HS-5 (cell line): ENCODE results near the gene ZNF385D.

Experiments
- DNase-seq: peaks from one replicate; pipeline ENCODE4 v3.0.0-alpha.2; 2012; ENCODE audit warnings: low read depth

Gene ZNF385D

DNA sequence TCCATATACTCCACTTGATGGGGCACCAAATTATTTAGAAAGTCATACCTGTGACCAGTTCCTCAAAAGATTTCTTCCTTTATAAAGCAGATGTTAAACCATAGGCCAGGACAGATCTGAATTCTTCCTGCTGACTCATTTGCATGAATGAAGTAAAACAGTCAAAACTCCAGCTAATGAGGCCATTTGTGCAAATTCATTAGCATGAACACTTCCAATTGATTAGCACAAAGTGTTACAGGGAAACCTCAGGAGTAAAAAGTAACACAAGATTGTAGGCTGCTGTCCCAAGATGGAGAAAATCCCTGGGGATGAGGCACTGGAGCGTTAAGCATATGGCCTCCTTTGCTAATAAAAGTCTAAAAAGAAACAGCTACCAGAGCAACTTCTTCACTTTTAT lies 149.8 kb downstream of the ZNF385D start:
- no peak for DNase-seq

DNA sequence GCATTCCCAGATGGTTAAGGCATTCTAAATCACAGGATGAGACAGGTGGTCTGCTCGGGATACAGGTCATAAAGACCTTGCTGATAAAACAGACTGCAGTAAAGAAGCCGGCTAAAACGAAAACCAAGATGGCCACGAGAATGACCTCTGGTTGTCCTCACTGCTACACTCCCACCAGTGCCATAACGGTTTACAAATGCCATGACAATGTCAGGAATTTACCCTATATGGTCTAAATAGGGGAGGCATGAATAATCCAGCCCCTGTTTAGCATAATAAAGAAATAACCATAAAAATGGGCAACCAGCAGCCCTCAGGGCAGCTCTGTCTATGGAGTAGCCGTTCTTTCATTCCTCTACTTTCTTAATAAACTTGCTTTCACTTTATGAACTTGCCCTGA lies 151.1 kb downstream of the ZNF385D start:
- no peak for DNase-seq

DNA sequence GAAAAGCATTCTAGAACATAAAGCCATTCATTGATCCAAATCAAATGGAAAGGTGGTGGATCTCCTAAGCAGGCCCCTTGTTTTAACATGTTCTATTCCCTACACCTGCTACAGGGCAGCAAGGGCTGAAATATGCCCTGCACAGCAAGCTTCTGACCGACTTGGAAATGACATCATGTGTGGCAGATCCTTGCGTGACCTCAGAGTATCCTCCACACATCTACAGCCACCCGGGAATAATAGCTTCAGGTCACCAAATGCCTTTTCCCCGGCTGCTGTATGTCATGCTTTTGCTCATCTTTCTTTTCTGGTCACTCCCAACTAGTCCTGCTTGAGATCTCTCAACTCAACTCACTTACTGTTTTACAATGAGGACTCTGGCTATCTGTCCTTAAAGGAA lies 158.2 kb downstream of the ZNF385D start:
- DNase-seq: no peak

DNA sequence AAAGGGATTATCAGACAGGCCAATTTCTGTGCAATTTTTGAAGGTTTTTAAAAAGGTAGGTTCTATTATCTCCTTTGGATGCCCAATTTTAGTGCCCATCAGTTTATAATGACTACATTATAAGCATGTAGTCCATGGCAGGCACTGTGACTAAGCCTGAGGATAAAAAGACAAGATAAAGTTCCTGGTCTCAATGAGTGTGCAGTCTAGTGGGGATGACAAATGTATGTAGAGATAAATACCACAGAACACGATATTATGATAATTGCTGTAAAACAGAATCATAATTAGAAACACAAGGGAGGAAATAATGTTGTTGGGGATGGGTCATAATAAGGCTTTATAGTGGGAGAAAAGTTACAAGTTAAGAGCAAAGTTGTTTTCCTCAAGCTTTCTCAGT lies 163.1 kb downstream of the ZNF385D start:
- no peak for DNase-seq

DNA sequence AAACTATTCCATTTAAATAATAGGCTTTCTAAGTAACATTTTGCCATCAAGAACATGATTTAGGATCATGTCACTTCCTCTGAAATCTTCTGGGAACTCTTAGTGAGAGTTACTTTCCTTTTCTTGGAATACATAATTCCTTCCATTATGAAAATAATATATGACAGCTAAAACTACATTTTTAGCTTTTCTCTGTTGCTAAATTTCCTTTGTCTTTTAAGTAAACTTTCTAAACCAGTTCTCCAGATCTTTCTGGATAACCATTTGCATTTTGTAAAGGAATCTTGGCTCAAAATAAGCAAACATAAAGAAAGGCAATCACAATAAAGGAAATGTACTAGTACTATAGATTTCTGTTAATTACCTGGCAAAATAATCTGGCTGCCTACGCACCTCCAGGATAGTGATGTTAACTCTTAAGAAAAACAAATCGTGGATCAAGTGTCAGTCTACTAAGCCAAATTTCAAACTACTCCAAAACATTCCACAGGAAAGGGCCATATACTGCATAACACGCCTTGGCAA lies 165.7 kb downstream of the ZNF385D start:
- no peak for DNase-seq

DNA sequence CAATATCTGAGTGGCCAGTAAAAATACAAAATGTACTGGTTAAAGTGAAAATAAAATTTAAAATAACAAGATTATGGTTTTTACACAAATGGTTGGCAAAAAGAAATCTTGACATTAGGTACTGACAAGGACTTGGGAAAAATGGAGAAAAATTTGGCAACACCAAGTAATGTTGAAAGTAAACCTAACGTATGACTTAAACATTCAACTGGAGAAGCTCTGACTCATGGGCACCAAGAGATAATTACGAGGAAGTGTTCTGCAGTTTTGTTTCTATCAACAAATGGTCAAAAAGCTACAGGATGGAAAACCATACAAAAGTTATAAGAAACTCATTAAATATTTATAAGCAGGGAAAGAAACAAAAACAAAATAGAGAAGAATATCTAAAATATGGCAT lies 177.7 kb downstream of the ZNF385D start:
- no peak for DNase-seq

DNA sequence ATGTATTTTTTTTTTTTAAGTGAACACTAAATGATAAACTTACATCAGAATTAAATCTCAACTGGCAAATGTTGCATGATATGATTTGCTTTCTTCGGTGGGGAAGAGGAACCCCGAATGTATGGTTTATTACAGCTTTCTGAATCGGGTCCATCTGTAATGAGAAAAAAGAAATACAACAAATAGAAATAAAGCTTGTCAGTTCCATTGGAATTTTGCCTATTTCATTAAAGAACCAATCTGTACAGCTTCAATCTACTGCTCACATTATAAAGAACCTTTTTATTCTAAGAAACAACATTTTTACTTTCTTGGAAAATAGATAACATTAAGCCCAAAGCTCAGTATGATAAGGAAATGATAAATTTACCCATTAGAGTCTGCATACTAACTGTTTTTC lies 186.5 kb downstream of the ZNF385D start:
- no peak for DNase-seq

DNA sequence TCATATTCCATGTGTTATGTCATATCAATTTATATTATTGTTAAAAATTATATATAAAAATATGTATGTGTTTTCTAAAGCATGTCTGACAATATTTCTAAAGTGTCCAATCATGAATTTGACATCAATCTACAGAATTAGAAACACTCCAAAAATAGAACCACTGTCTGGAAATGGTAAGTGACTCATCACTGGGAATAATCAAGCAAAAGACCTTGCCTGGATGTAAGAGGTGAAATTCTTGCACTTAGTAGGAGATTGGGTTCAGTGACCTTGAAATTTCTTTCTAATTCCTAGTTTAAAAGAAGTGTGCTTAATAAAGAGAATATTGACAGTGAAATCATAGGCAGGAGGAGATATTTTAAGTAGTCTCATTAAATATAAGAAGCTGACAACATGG lies 188.8 kb downstream of the ZNF385D start:
- no peak for DNase-seq

DNA sequence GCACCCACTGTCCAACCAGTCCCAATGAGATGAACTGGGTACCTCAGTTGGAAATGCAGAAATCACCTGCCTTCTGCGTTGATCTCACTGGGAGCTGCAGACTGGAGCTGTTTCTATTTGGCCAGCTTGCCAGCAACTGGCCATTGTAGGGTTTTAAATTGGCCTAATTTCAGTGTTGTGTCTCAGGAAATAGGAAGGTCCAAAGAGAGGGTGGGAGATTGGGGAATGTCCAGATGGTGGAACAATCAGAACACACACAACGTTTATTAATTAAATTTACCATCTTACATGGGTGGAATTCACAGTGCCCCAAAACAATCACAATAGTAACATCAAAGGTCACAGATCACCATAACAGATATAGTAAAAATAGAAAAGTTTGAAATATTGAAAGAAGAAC lies 189.5 kb downstream of the ZNF385D start:
- no peak for DNase-seq

DNA sequence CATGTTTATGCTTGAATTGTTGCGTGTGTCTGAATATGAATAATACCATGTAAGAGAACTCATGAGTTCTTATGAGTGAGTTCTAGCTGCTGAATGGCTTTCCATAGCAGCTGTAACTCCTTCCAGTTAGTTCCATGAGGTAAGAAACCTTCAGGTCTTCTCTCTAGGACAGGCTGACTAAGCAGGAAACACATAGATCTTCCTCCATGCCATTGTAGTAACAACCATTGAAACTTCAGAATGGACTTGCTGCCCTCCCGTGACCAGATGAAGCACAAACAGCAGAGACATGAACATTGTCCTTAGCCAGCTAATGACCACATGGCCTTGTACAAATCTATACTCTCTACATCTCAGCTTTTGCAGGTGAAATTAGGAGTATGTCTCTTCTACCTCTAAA lies 200.0 kb downstream of the ZNF385D start:
- no peak for DNase-seq

DNA sequence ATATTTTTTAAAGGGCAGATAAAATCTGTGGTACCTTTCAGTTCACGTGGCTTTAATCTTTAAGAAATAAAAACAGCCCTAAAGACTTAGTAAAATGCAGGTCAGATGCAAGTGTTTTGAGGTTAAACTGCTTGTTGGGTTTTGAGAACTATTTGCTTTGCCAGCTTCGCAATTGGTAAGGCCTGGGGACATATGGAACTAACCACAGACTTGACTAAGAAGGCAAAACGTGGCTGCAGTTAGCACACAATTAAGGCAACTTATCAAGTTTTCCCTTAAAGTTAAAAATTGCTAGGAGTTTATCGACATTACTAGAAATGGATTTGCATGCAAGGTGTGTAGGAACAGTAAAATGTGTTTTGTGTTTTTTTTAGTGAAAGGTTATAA lies 206.9 kb downstream of the ZNF385D start:
- no peak for DNase-seq

DNA sequence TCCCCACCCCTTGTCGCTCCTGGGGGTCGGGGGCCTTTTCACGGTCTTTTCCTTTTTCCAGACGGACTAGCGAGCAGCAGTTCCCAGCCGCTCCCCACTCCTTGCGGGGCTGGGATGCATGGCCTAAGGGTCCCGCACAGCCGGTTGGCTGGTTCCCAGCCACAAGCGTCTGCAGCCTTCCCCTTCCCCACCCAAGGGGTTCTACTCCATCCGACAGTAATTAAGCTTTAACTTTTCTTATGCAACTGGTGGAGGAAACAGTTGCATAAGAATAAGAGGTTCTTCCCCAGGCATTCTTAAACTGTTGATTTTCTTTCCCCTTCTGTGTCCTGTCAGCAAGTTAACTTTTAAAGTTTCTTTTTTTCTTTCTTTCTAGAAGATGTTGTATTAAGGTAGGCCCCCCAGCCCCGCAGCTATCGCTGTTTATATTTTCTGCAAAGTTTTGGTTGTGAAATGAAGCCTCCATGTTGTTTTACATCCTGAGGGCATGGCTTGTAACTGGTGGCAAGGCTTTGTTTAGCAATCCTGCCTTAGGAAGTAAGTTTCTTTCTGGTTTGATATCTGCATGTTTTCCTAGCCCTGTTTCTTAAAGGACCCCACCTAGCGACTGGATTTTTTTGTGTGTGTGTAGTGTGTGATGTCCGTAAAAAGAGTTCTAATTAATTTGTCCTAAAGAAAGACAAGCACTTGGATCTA lies 207.5 kb downstream of the ZNF385D start:
- DNase-seq: no peak

DNA sequence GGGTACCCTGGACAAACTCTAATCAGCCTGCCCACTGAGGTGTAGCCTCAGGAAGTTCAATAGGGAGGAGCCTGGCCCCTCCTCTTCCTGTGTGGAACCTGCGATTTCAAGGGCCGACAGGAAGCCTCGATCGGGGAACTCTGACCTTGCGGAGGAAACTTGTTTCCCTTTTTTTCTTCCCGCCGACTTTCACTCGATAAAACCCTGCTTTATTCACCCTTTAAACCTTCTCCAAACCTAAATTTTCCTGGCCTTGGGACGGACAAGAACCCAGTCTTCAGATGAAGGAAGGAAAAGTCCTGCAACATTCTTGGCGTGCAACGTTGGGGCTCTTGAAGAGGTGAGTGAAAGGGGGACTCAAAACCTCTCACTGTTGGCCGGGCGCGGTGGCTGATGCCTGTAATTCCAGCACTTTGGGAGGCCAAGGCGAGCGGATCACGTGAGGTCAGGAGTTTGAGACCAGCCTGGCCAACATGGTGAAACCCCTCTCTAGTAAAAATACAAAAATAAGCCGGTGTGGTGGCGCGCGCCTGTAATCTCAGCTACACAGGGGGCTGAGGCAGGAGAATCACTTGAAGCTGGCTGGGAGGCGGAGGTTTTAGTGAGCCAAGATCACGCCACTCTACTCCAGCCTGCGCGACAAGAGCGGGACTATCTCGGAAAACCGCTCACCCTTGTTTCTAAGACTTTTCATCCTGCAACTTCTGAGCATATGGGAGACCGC lies 208.2 kb downstream of the ZNF385D start:
- no peak for DNase-seq

DNA sequence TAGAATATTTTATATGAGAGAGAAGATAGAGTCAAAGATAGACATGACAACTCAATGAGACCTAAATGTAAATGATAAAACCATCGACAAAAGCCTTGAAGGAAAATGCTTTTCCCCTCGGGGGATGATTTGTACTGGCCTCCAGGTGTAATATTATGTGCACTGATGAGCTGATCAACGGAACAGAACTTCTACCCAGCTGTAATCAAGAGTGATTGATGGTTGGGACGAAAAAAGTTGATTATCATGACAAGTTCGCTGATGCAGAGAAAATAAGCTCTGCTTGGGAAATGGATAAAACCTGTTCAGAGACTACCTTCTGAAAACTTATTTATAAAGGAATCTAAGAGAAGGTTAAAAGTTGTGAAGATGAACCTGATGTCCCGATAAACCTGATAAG lies 210.7 kb downstream of the ZNF385D start:
- DNase-seq: no peak

DNA sequence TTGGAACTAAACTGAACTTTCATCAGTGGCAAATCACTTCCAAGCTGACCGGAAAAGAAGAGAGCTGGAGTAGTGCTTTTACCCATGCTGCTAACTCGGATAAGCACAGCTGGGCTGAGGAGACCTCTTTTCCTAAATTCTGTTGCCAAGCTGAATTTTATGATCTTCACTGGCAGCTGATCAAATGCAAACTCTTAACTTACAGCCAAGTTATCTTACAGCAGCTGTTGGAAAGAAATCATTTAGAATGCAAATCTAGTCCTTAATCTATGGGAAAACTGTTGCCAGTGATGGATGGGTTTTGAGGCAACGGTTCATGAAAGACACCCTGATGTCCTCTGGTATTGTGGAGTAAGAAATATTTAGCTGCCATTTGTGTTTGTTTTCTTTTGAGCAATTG lies 216.5 kb downstream of the ZNF385D start:
- no peak for DNase-seq

DNA sequence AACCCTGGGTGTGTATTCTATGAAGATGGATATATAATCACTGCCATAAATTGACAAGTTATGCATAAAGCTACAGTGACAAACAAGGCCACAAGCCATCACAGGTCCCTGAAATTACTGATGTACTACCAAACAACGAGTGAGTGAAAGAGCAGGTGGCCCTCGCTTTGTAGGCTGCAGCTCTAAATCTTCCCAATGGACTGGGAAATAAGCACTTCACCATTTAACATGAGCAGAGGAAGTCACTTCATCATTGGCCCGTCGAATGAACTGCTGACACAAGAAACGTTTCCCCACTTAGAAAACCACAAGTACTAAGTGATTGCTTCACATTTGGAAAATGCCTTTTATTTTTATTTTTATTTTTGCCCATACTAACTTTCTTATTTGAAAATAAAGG lies 218.0 kb downstream of the ZNF385D start:
- DNase-seq: no peak

DNA sequence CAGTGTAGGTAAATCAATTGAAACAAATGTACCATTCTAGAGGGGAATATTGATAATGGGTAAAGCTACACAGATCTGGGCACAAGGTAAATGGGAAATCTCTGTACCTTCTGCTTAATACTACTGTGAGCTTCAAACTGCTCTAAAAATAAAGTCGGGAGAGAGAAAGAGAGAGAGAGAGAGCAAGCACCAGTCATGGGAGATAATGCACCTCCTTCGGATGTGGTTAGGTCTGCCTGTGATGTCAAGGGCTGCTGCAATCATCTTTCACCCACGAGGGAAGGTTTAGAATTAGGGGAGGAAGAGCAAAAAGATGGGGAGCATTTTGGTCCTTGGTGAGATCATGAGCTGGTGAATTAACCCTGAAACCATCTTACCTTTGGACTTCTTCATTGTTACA lies 219.1 kb downstream of the ZNF385D start:
- no peak for DNase-seq

DNA sequence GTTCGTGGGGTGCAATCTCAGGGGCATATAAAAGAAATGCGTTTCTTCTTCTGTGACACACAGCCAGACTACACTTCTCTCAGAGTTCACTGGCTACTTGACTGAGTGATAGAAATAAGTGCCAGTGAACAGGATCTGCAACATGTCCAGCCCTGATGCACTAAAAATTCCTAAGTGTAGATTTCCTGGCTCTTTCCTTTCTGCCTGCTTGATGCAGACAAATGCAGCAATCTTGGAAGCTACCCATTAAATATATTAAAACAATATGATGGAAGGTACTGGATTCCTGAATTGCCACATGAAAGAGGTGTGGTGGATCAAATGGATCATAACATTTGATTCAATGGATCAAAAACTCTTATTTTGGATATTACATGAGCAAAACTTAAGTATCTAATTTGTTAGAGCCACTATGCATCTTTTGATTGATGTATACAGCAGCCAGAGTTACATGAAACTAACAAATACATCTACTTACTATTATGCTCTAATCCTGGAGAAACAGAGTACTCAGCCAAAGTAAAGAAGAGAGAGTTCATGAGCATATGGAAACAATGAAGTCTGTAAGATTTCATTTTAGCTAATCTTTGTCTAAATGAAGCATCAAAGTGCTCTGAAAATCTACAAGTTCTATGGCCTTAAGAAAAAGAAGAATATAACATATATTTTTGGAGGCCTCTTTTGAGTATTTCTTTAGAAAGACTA lies 222.6 kb downstream of the ZNF385D start:
- no peak for DNase-seq

DNA sequence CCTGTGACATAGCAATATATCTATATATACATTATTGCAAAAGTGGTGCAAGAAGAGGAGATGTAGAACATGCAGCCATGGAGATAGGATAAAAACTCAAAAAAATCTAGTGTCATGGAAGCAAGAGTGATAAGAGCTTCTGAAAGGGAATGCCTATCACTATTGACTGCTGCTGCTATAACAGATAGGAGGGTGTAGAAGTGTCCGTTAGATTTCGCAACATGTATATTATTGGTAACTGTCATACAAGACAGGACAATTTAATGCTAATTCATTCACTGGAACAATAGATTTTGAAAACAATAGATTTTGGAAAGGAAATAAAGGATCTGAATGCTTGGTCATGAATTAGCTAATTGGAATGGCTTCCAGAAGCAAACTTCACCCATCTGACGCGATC lies 224.5 kb downstream of the ZNF385D start:
- DNase-seq: no peak

DNA sequence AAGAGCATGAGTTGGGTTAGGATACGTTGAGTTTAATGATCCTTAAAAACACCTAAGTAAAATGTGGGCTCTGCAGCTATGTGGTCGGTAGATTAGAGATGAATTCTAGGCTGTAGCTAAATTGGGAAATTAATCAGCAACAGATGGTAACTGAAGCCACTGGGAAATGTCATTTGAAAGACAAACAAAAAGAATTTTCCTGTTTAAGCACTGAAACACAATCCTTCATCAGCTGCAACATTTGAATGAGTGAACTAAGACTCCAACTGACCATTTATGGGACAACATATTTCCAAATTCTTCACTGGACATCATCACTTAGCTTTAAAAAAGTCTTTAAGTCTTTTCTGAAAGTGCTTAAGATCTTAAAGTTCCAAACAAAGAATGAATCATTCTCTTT lies 226.9 kb downstream of the ZNF385D start:
- no peak for DNase-seq

DNA sequence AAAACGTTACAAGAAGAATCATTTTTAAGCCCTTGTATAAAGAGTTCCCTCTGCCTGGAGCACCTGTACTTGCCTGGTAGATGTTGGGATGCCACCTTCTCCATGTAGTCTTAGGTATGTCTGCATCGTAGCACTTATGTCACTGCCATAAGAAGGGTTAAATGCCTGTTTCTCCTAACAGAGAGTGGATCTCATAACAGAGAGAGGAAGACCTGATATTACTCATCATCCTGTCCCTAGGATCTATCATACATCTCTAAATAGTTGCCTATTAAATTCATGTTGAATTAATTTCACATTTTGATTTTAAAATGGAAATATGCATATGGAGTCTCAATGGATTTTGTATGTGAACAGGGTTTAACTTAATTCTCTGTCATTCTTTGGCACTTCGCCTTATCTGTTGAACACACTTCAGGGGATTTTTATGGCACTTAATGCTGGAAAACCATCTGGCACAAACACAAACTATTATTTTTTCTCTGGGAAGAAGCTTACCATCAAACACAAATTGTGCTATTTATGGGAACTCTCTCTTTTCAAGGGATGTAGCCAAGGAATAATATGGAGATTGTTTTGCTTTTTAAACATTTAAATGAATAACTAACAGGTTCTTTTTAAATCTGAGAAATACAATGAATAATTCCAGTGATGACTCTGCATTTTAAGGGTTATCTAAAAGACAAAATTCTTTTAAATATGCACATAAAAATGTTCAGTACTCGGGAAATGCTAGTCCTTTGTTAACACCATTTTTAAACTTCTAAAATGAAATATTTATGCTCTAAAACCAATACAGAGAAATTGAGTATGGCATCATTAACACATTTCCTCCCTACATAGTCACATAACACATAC lies 230.7 kb downstream of the ZNF385D start:
- no peak for DNase-seq

DNA sequence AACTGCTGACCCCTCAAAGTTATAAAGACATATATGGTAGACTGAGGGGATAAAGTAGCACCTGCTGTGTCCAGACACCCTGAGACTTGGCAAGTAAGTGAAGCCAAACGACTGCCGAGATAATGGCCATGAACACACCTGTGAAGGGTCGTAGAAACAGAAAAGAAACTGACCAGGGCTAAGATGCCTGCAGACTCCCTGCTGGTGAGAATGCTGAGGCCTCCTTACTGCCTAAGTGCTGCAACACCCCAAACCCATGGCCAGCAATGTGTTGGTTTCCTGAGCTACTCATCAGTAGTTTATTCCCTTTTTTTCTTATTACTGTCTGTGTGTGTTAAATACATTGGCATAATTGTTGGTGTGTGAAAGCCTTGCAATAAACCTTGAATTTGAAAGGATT lies 233.8 kb downstream of the ZNF385D start:
- DNase-seq: no peak
